Measurements from ENCODE around the gene ZNF728.
"Not testable (repeated sequence)": the region's sequence is repeated elsewhere in the genome, so short reads cannot be mapped to it uniquely, and the experiment has no call there.

GRCh38 chr19:22925181-22925580 lies 77.8 kb downstream of the ZNF728 start:
- TF ChIP-seq POLR2A (IDR thresholded peaks at IDR 0.05; ENCODE audit: low read depth); CTCF (IDR thresholded peaks at IDR 0.05): not testable (repeated sequence)
